Measurements from ENCODE around the gene ZBTB7C. TPM values are rescaled to one million over a fixed set of nuclear protein-coding genes. Genes with fewer than 3 reads are reported as not detected.

ZBTB7C gene
- total RNA-seq, 1 donor from 2014 or later = 0.67 TPM

DNA sequence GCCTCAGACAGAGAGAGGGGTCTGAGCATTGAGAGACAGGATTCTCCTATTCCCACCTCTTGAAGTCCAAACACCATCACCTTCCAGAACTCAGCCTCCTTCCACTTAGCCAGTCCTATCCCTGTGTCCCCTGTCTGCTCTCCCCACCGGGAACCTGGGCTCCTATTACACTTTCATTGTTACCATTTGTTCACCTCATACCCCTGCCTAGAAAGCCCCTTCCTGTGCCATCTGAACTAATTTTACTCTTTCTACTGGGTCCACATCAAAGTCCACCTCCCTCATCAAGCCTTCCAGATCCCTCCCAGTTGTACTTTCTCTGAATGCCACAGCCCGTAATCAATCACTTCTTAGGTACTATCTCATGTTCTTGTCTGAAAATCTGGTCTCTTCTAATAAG lies 220.6 kb downstream of the ZBTB7C start:
- no peaks in the 10 kb centered on the region for H3K9me3 Mint-ChIP-seq (ENCODE audit: unreplicated experiment)
- DNase-seq (ENCODE audit: low spot score) = no peak
- H3K4me3 Mint-ChIP-seq (ENCODE audit: unreplicated experiment) = no peak overlapping the region
- H3K27me3 Mint-ChIP-seq (ENCODE audit: unreplicated experiment) = peaks cover 2% of the 10 kb centered on the region
- TF ChIP-seq CTCF (IDR thresholded peaks at IDR 0.05; ENCODE audit: unreplicated experiment) = no peak
- no peak overlapping the region for H3K27ac Mint-ChIP-seq (ENCODE audit: unreplicated experiment)
- no peaks in the 10 kb centered on the region for H3K36me3 Mint-ChIP-seq (ENCODE audit: low read depth, unreplicated experiment)
- no peaks in the 10 kb centered on the region for H3K4me1 Mint-ChIP-seq (ENCODE audit: unreplicated experiment)

DNA sequence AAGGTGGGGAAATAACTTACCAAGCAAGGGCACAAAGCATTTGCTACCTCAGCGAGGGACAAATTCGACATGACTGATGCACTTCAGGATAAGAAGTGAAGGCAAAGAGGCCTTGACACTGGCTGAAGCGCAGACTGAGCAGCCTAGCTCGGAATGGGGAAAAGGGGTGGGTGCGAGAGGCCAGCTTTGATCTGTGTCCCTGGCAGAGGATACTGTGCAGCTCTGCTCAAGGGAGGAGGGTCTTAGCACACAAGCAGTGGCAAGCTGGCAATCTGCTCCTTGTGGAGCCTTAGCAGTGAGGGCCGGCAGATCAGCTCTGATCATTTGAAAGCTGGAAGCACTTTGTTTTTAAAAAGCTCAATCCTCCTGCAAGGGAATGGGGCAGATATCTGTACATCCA lies 222.3 kb downstream of the ZBTB7C start:
- H3K36me3 Mint-ChIP-seq (ENCODE audit: low read depth, unreplicated experiment) = no peaks in the 10 kb centered on the region
- H3K27ac Mint-ChIP-seq (ENCODE audit: unreplicated experiment) = no peak overlapping the region
- no peaks in the 10 kb centered on the region for H3K9me3 Mint-ChIP-seq (ENCODE audit: unreplicated experiment)
- no peak for DNase-seq (ENCODE audit: low spot score)
- H3K4me3 Mint-ChIP-seq (ENCODE audit: unreplicated experiment) = no peak overlapping the region
- no peaks in the 10 kb centered on the region for H3K4me1 Mint-ChIP-seq (ENCODE audit: unreplicated experiment)
- TF ChIP-seq CTCF (IDR thresholded peaks at IDR 0.05; ENCODE audit: unreplicated experiment) = no peak
- peaks cover 2% of the 10 kb centered on the region for H3K27me3 Mint-ChIP-seq (ENCODE audit: unreplicated experiment)

- no peak for DNase-seq (ENCODE audit: low spot score)
- Mint-ChIP-seq H3K27ac (ENCODE audit: unreplicated experiment) (no peak overlapping the region), H3K27me3 (ENCODE audit: unreplicated experiment) (peaks cover 2% of the 10 kb centered on the region), H3K9me3 (ENCODE audit: unreplicated experiment) (no peaks in the 10 kb centered on the region), H3K36me3 (ENCODE audit: low read depth, unreplicated experiment) (no peaks in the 10 kb centered on the region), H3K4me3 (ENCODE audit: unreplicated experiment) (no peak overlapping the region), H3K4me1 (ENCODE audit: unreplicated experiment) (no peaks in the 10 kb centered on the region)
- no peak for TF ChIP-seq CTCF (IDR thresholded peaks at IDR 0.05; ENCODE audit: unreplicated experiment)
These were observed 222.9 kb downstream of the ZBTB7C start for GRCh38 chr18:48186131-48186766.

DNA sequence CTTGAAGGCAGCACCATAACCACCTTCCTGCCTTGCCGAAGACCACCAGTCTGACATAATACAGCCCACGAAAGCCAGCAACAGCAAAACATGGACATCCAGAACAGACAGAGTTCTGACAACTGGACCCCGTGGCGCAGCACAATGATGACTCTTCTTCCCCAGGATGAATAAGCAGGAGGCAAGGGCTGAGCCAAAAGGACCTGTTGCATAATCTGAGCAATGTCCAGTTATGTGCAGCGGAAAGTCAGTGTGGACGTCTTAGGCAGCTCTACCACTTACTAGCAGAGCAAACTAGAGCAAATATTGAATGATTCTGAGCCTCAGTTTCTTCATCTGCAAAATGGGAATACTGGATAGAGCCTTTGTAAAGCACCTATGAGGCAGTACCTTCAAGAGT lies 225.1 kb downstream of the ZBTB7C start:
- Mint-ChIP-seq H3K4me1 (ENCODE audit: unreplicated experiment) (no peaks in the 10 kb centered on the region), H3K27me3 (ENCODE audit: unreplicated experiment) (peaks cover 2% of the 10 kb centered on the region), H3K36me3 (ENCODE audit: low read depth, unreplicated experiment) (peaks cover 5% of the 10 kb centered on the region), H3K9me3 (ENCODE audit: unreplicated experiment) (peaks cover 3% of the 10 kb centered on the region), H3K4me3 (ENCODE audit: unreplicated experiment) (no peak overlapping the region), H3K27ac (ENCODE audit: unreplicated experiment) (no peak overlapping the region)
- DNase-seq (ENCODE audit: low spot score) = no peak
- no peak for TF ChIP-seq CTCF (IDR thresholded peaks at IDR 0.05; ENCODE audit: unreplicated experiment)

GRCh38 chr18:48183613-48184012 lies 225.6 kb downstream of the ZBTB7C start:
- no peak overlapping the region for H3K4me3 Mint-ChIP-seq (ENCODE audit: unreplicated experiment)
- H3K9me3 Mint-ChIP-seq (ENCODE audit: unreplicated experiment) = peaks cover 3% of the 10 kb centered on the region
- H3K27ac Mint-ChIP-seq (ENCODE audit: unreplicated experiment) = no peak overlapping the region
- no peaks in the 10 kb centered on the region for H3K4me1 Mint-ChIP-seq (ENCODE audit: unreplicated experiment)
- no peak for TF ChIP-seq CTCF (IDR thresholded peaks at IDR 0.05; ENCODE audit: unreplicated experiment)
- H3K36me3 Mint-ChIP-seq (ENCODE audit: low read depth, unreplicated experiment) = peaks cover 5% of the 10 kb centered on the region
- DNase-seq (ENCODE audit: low spot score) = no peak
- H3K27me3 Mint-ChIP-seq (ENCODE audit: unreplicated experiment) = peaks cover 2% of the 10 kb centered on the region

Data from endothelial cell (in vitro differentiated cells).